Left renal pelvis (tissue), 4 donors: Measurements from ENCODE around the gene RPS15. TPM values are rescaled to one million over a fixed set of nuclear protein-coding genes. Genes with fewer than 3 reads are reported as not detected.

Experiments used
- DNase-seq, 4 donors: peaks; one replicate each; pipeline ENCODE4 v3.0.0-alpha.2; 2013; ENCODE audit warnings: low read depth in 4 of 4, low spot score in 3 of 4
- polyA plus RNA-seq, 4 donors: library from polyadenylated mRNA; unstranded; fragments of 120-200 nt; gene quantifications; one replicate each; pipeline ENCODE4 v1.2.1, GENCODE V29; 2013; ENCODE audit not compliant: insufficient read length in 4 of 4

The RPS15 gene
- 100 to 1,000 TPM; 544 to 886 (median 605) TPM for polyA plus RNA-seq

GRCh38 chr19:1438035-1438932, at the start of gene RPS15:
TSS of gene RPS15 (plus strand) at chr19:1438396. CDS start at chr19:1438426, 30 bp downstream.
- DNase-seq = peak; percentile 88 to 92 (median 90)

DNA sequence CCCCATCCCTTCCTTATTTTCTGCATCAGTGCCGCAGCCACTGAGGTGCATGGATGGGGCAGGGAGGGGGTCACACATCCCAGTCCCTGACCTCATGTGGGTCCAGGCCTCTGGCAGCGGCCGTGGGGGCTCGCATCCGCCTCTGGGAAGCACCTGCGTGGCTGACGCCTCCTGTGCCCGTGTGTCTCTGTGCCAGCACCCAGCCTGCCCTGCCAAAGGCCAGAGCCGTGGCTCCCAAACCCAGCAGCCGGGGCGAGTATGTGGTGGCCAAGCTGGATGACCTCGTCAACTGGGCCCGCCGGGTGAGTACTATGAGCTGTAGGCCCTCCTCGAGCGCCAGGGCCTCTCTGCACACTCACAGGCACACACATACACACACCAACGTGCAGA, 49.6 kb upstream of the RPS15 start:
- DNase-seq = no peak

DNA sequence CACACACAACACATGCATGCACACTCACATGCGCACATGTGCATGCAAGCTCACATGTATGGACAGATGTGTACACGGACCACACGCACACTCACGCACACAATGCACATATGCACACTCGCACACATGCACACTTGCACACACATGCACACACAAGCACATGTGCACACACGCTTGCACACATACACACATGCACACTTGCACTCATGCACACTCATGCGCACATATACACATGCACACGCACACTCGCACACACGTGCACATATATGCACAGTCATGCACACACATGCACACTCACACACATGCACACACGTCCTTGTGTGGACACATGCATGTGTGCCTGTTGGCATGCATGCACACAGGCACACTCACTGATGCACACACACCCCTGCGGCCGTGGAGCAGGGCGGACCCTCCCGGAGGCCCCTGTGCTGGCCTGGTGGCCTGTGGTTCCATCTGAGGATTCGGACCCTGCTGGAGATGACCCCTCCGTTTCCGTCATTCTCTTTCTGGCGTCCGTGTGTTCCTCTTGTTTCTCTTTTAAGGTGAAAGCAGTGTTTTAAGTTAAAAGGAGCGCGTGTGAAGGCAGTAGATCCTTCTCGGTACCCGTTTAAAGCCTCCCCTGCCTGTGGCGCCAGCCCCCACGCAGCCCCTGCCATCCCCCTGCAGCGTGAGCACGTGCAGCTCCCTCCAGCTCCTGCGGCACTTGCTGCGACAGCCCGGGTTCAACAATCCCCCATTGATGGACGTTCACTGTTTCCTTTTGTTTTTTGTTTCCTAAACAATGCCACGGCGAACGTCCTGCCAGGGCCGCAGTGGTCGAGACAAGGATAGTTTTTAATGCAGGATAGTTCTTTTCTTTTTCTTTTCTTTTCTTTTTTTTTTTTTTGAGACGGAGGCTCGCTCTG, 48.9 kb upstream of the RPS15 start:
- DNase-seq = no peak

DNA sequence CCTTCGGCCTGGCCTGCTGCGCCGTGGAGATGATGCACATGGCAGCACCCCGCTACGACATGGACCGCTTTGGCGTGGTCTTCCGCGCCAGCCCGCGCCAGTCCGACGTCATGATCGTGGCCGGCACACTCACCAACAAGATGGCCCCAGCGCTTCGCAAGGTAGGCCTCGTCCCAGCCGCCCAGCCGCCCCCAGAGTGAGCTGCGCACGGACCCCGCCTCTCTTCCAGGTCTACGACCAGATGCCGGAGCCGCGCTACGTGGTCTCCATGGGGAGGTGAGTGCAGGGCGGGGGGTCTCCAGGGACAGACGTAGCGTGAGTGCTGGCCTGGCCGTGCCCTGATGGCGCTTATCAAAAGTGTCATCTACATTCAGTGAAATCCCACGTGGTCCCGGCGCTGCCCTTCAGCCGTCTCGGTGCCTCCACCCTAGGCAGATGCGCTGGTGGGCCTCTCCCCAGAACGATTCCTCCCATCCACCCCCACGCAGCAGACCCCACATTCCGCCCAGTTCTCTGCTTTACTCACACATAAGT, 47.2 kb upstream of the RPS15 start:
- DNase-seq = no peak

DNA sequence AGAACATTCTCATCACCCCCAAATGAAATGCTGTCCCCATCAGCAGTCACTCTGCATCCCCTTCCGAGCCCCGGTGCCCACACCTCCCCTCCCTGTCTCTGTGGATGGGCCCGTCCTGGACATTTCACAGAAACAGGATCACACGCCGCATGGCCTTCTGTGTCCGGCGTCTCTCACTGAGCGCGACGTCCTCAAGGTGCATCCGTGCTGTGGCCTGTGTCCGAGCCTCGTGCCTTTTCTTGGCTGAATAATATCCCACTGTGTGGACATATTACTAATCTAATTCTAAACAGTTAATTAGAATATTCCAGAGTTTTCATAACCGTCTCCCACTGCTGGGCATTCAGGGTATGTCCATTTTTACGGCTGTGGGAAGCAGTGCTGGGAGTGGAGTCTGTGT, 45.8 kb upstream of the RPS15 start:
- no peak for DNase-seq

DNA sequence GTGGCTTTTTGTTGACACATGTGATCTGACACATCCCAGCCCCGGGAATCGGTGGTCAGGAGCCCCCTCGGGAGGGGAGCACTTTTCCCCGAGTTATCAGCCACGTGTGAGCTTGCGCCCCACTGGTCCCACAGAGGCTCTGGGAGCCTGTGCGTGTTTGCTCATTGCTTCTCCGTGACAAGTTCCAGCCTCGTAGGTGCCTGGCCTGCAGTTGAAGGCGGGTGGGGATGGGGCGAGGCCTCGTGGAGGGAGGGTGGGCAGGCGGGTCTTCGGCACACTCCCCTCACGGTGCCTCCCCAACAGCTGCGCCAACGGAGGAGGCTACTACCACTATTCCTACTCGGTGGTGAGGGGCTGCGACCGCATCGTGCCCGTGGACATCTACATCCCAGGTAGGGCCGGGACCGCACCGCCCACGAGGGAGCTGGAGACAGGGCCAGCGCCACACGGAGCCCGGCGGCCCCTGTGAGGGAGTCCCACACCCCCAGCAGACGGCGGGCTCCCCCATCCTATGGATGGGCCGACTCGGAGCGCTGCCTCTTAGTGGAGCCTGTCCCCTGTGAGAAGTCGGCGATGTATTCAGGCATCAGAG, 45.2 kb upstream of the RPS15 start:
- DNase-seq = no peak

DNA sequence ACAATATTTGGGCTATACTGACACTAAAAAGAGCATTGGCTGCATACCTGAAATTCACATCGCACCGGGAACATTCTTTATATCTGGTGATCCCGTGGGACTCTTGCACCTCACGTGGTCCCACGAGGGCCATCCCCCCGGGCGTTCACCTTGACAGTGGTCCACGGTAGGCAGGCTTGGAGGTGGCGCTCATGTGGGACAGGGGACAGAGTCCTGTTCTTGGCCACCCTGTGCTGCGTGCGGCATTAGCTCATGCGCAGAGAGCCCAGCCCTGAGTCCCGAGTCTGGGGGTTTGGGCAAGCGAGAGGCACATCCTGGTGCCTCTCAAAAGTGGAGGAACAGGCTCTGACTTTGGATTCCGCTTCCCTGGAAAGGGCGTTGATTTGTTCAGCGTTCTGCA, 44.4 kb upstream of the RPS15 start:
- DNase-seq = no peak

GRCh38 chr19:1394252-1395193, 43.7 kb upstream of the RPS15 start:
- no peak for DNase-seq

- DNase-seq = no peak
These were observed 42.8 kb upstream of the RPS15 start for GRCh38 chr19:1395194-1396018.

GRCh38 chr19:1396019-1396767, 42.0 kb upstream of the RPS15 start:
- DNase-seq = no peak

- no peak for DNase-seq
These were observed 41.2 kb upstream of the RPS15 start for GRCh38 chr19:1396768-1397679.

- DNase-seq = no peak
These were observed 40.4 kb upstream of the RPS15 start for GRCh38 chr19:1397838-1398237.

DNA sequence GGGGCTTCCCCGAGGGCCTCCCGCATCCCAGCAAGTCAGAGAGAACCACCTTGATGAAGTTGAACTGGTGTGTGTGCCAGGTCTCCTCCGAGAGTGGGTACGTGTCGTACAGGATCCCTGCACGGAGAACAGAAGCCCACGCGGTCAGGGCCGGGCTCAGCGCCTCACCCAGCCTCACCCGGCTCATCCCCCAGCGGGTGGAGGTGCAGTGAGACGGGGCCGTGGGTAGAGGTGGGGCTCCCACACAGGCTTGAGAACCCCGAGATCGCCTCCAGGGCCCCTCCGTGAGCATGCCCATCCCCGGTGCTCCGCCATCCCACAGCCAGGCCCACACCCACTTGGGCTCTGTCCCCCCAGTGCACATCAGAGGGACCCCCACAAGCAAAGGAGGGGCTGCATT, 39.1 kb upstream of the RPS15 start:
- DNase-seq = no peak

DNA sequence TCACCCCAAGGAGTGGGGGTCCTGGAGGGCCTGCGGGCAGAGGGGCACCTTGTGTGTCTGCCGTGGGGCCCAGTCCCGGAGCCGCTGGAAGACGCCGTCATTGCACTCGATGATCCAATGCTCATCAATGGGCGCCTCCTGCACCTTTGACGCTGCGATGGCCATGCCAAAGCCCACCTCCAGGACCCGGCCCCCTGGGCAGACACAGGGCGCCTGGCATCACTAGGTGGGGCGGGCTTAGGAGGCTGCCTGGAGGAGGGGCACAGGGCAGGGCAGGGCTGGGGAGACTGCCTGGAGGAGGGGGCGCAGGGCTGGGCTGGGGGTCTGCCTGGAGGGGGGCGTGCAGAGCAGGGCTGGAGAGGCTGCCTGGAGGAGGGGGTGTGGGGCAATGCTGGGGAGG, 38.5 kb upstream of the RPS15 start:
- no peak for DNase-seq

DNA sequence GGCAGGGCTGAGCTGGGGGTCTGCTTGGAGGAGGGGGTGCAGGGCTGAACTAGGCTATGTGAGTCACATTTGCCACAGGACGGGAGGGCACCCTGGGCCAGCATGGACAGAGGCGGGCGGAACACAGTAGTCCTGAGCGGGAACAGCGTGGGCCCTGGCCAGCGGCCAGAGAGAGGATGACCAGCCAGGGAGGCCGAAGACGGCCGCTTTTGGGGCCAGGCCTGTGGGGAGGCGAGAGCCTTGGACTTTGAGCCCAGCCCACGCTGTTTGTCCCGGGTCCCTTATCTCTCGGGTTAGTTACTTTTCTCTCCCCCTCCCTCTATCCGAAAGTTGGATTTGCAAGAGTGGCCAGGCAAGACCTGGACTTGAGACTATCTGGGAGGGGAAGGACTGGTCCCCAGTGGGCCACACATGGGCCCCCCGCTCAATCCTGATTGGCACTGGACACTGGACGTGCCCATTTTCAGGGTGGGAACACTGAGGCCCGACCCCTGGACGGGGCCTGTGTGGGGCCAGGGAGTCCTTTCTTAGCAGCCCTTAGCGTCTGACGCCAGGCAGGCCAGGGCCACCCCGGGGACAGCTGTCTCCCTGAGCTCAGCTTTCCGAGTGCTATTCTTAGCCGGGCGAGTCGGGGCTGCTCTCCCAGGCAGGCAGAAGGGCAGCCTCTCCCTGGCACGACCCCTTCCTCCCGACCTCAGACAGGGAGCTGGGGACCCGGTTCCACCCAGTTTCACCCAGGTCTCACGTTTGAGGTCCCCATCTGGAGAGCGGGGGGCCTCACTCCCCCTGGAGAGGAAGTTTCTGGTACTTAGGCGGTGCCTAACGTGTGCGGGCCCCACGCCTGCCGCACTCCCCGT, 37.7 kb upstream of the RPS15 start:
- DNase-seq = no peak
